ENCODE measurements around the gene MTHFS. TPM values are rescaled to one million over a fixed set of nuclear protein-coding genes. Genes with fewer than 3 reads are reported as not detected.

The MTHFS gene
- total and polyA plus RNA-seq, 8 donors: 20.6 to 40.1 (median 24.7) TPM

GRCh38 chr15:79897701-79898113 is 893 bp upstream of the MTHFS start:
- Histone ChIP-seq H3K27me3 (no peaks in the 10 kb centered on the region), H3K9me3 (no peaks in the 10 kb centered on the region), H3K4me3 (peak overlapping the region; percentile 71 to 77), H3K27ac (peak overlapping the region; percentile 96 to 99), H3K36me3 (peaks cover 0 to 5% of the 10 kb centered on the region in 2 donors), H3K4me1 (peaks cover 0 to 78% of the 10 kb centered on the region in 2 donors)
- no peak for TF ChIP-seq CTCF (IDR thresholded peaks at IDR 0.05)
- intact Hi-C loops (cut with DNase I): no loop called here
- no peak for DNase-seq
- no peak for ATAC-seq

- Histone ChIP-seq H3K27ac (peak overlapping the region; percentile 96 to 99), H3K27me3 (no peaks in the 10 kb centered on the region), H3K9me3 (no peaks in the 10 kb centered on the region), H3K4me1 (peaks cover 0 to 79% of the 10 kb centered on the region in 2 donors), H3K4me3 (peak overlapping the region; percentile 71 to 77), H3K36me3 (peaks cover 0 to 8% of the 10 kb centered on the region in 2 donors)
- intact Hi-C loops (cut with DNase I): no loop called here
- ATAC-seq: no peak
- no peak for TF ChIP-seq CTCF (IDR thresholded peaks at IDR 0.05)
- no peak for DNase-seq
Observed at GRCh38 chr15:79897380-79897678, 515 bp upstream of the MTHFS start.

- H3K9me3 ChIP-seq: no peaks in the 10 kb centered on the region
- DNase-seq (peak in 1 of 4 donors; percentile 15), ATAC-seq (peak; percentile 8)
- peak overlapping the region; percentile 71 to 77 for H3K4me3 ChIP-seq
- no peak for TF ChIP-seq CTCF (IDR thresholded peaks at IDR 0.05)
- peak overlapping the region; percentile 96 to 99 for H3K27ac ChIP-seq
- peaks cover 0 to 12% of the 10 kb centered on the region in 2 donors for H3K36me3 ChIP-seq
- peaks cover 0 to 74% of the 10 kb centered on the region in 2 donors for H3K4me1 ChIP-seq
- intact Hi-C loops (cut with DNase I): no loop called here
- no peaks in the 10 kb centered on the region for H3K27me3 ChIP-seq
Observed at GRCh38 chr15:79896131-79896633, 632 bp downstream of the MTHFS start.

GRCh38 chr15:79887054-79887930 is 9.5 kb downstream of the MTHFS start:
- H3K9me3 ChIP-seq: no peaks in the 10 kb centered on the region
- peaks cover 0 to 70% of the 10 kb centered on the region in 2 donors for H3K36me3 ChIP-seq
- TF ChIP-seq CTCF (IDR thresholded peaks at IDR 0.05): no peak
- intact Hi-C loops (cut with DNase I): no loop called here
- no peak overlapping the region for H3K4me3 ChIP-seq
- no peak for ATAC-seq
- DNase-seq: no peak
- no peak overlapping the region for H3K27ac ChIP-seq
- no peaks in the 10 kb centered on the region for H3K27me3 ChIP-seq
- H3K4me1 ChIP-seq: peaks cover 4 to 25% of the 10 kb centered on the region in 2 donors

GRCh38 chr15:79886124-79886523 is 10.7 kb downstream of the MTHFS start:
- H3K27me3 ChIP-seq: no peaks in the 10 kb centered on the region
- intact Hi-C loops (cut with DNase I): no loop called here
- peaks cover 4 to 18% of the 10 kb centered on the region in 2 donors for H3K4me1 ChIP-seq
- no peak for DNase-seq
- no peaks in the 10 kb centered on the region for H3K9me3 ChIP-seq
- H3K27ac ChIP-seq: no peak overlapping the region
- H3K36me3 ChIP-seq: peaks cover 0 to 78% of the 10 kb centered on the region in 2 donors
- ATAC-seq: no peak
- H3K4me3 ChIP-seq: no peak overlapping the region
- TF ChIP-seq CTCF (IDR thresholded peaks at IDR 0.05): no peak

All from left lung (tissue), 10 donors.